Panc1 (cell line): Measurements from ENCODE around the gene MAML3. TPM values are rescaled to one million over a fixed set of nuclear protein-coding genes. Genes with fewer than 3 reads are reported as not detected.

Experiments used
- ATAC-seq: fragments of 200-7000 bp; cut with Tn5 transposase; 2 replicates; pipeline ENCODE4 v1.9.1; 2020; ENCODE audit warnings: mild to moderate bottlenecking, moderate library complexity
- BruUV-seq: library from RNA; stranded (reverse); fragments of 400-500 nt; replicated peaks from 2 replicates; lab custom pipeline; 2021; lab: Mats Ljungman, UMichigan
- CTCF ChIA-PET: fragments of 300-600 bp; sonication (Branson Sonifier 250); formaldehyde crosslinking; loops from one replicate; lab custom pipeline; 2022; ENCODE audit warnings: antibody characterized with exemption; lab: Charles Lee
- POLR2A ChIA-PET: fragments of 300-600 bp; sonication (Branson Sonifier 250); formaldehyde crosslinking; loops from one replicate; lab custom pipeline; 2022; ENCODE audit warnings: antibody characterized with exemption; lab: Charles Lee
- DNase-seq: peaks from one replicate; pipeline ENCODE4 v3.0.0-alpha.2; 2010; ENCODE audit warnings: low read depth, low spot score
- H3K27ac ChIP-seq: 2 replicates; pipeline ENCODE4 v1.5.1; 2011; ENCODE audit warnings: mild to moderate bottlenecking, low read length, inconsistent platforms
- H3K27me3 ChIP-seq: fragments of 200-500 bp; sonication (Bioruptor generic); 2 replicates; pipeline ENCODE4 v1.6.0; 2014; ENCODE audit warnings: low read length, inconsistent platforms; ENCODE audit not compliant: control insufficient read depth, insufficient read depth
- H3K36me3 ChIP-seq: fragments of 200-500 bp; sonication (Bioruptor generic); 2 replicates; pipeline ENCODE4 v1.5.1; 2014; ENCODE audit warnings: inconsistent platforms, mild to moderate bottlenecking, low read length, moderate library complexity; ENCODE audit not compliant: control insufficient read depth, insufficient read depth
- H3K4me1 ChIP-seq: 2 replicates; pipeline ENCODE4 v1.5.1; 2011; ENCODE audit warnings: inconsistent platforms, mild to moderate bottlenecking, low read length, moderate library complexity; ENCODE audit not compliant: control insufficient read depth, insufficient read depth
- H3K4me3 ChIP-seq, 2 experiments: 2 replicates each; pipeline ENCODE4 v1.5.1; 2011 to 2012; ENCODE audit warnings: low read depth in 2 of 2, low read length in 2 of 2, mild to moderate bottlenecking in 2 of 2, inconsistent platforms in 1 of 2, moderate library complexity in 1 of 2
- H3K9me3 ChIP-seq: fragments of 200-500 bp; sonication (Bioruptor generic); 2 replicates; pipeline ENCODE4 v1.5.1; 2014; ENCODE audit warnings: low read depth, mild to moderate bottlenecking, inconsistent platforms, low read length, moderate library complexity; ENCODE audit not compliant: control insufficient read depth, insufficient read depth
- TCF7L2 ChIP-seq: IDR thresholded peaks from 2 replicates; pipeline ENCODE4 v1.6.1; 2011; ENCODE audit warnings: mild to moderate bottlenecking, low read depth, low read length, inconsistent platforms
- in situ Hi-C: cut with HindIII; loops from 2 replicates; pipeline ENCODE4 v1.10.0; 2016; ENCODE audit warnings: low sequenced_read_pairs, low pct_unique_long_range_greater_than_20kb
- intact Hi-C: fragments of 100-400 bp; cut with micrococcal nuclease; formaldehyde crosslinking; loops from one replicate; pipeline ENCODE4 v1.10.0; 2022; ENCODE audit not compliant: unreplicated experiment
- total RNA-seq: library from RNA; stranded (reverse); gene quantifications from one replicate; pipeline ENCODE4 v1.2.1, GENCODE V29; 2021; ENCODE audit not compliant: unreplicated experiment
- TF ChIP-seq, protein P1 (sequence below): fragments of 450-650 bp; IDR thresholded peaks from 2 replicates; pipeline ENCODE4 v1.5.1; 2017; ENCODE audit warnings: mild to moderate bottlenecking
- TF ChIP-seq, protein P2 (sequence below), 2 experiments: IDR thresholded peaks; 2 replicates each; pipeline ENCODE4 v1.6.1; 2011 to 2012; ENCODE audit warnings: low read depth in 2 of 2, control low read depth in 1 of 2, low read length in 1 of 2, mild to moderate bottlenecking in 1 of 2, moderate library complexity in 1 of 2; ENCODE audit not compliant: insufficient read depth in 1 of 2

Gene MAML3
- total RNA-seq, 1 experiment from 2014 or later = 7.7 TPM

DNA sequence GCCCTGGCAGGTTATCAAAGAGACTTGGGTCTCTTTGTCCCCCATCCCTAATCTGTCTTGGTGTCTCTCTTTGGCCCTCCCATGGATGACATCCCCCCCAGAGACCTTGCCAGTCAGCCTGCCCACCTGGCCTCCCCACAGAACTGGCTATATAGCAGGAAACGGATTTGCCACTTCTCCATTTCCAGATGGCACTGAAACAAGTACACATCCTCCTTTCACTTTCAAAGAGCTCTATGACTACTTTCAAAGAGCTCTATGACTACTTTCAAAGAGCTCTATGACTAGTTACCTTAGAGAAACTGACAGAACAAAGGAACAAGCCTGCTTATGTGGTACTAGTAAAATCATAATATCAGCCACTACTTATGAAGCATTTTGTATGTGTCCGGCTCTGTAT lies 175.3 kb downstream of the MAML3 start:
- CTCF ChIA-PET = no interaction called here
- H3K27ac ChIP-seq = no peak overlapping the region
- no peak overlapping the region for H3K4me3 ChIP-seq
- H3K36me3 ChIP-seq = no peaks in the 10 kb centered on the region
- no peaks in the 10 kb centered on the region for H3K9me3 ChIP-seq
- POLR2A ChIA-PET = interaction anchor here (0.6 kb wide), 1 partner anchor 45 kb away, joined by 3 read pairs; no protein-coding TSS in a partner anchor
- no peaks in the 10 kb centered on the region for H3K4me1 ChIP-seq
- TF ChIP-seq, protein P1, sequence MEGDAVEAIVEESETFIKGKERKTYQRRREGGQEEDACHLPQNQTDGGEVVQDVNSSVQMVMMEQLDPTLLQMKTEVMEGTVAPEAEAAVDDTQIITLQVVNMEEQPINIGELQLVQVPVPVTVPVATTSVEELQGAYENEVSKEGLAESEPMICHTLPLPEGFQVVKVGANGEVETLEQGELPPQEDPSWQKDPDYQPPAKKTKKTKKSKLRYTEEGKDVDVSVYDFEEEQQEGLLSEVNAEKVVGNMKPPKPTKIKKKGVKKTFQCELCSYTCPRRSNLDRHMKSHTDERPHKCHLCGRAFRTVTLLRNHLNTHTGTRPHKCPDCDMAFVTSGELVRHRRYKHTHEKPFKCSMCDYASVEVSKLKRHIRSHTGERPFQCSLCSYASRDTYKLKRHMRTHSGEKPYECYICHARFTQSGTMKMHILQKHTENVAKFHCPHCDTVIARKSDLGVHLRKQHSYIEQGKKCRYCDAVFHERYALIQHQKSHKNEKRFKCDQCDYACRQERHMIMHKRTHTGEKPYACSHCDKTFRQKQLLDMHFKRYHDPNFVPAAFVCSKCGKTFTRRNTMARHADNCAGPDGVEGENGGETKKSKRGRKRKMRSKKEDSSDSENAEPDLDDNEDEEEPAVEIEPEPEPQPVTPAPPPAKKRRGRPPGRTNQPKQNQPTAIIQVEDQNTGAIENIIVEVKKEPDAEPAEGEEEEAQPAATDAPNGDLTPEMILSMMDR = no peak
- TF ChIP-seq, protein P2, sequence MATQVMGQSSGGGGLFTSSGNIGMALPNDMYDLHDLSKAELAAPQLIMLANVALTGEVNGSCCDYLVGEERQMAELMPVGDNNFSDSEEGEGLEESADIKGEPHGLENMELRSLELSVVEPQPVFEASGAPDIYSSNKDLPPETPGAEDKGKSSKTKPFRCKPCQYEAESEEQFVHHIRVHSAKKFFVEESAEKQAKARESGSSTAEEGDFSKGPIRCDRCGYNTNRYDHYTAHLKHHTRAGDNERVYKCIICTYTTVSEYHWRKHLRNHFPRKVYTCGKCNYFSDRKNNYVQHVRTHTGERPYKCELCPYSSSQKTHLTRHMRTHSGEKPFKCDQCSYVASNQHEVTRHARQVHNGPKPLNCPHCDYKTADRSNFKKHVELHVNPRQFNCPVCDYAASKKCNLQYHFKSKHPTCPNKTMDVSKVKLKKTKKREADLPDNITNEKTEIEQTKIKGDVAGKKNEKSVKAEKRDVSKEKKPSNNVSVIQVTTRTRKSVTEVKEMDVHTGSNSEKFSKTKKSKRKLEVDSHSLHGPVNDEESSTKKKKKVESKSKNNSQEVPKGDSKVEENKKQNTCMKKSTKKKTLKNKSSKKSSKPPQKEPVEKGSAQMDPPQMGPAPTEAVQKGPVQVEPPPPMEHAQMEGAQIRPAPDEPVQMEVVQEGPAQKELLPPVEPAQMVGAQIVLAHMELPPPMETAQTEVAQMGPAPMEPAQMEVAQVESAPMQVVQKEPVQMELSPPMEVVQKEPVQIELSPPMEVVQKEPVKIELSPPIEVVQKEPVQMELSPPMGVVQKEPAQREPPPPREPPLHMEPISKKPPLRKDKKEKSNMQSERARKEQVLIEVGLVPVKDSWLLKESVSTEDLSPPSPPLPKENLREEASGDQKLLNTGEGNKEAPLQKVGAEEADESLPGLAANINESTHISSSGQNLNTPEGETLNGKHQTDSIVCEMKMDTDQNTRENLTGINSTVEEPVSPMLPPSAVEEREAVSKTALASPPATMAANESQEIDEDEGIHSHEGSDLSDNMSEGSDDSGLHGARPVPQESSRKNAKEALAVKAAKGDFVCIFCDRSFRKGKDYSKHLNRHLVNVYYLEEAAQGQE (IDR thresholded peaks at IDR 0.05; ENCODE audit: insufficient read depth in 1 of 2, low read depth in 2 of 2, low read length in 1 of 2) = no peak
- DNase-seq (no peak), ATAC-seq (no peak)
- no TSS peak for BruUV-seq
- no peaks in the 10 kb centered on the region for H3K27me3 ChIP-seq
- in situ Hi-C loops = no loop called here
- intact Hi-C loops = no loop called here

DNA sequence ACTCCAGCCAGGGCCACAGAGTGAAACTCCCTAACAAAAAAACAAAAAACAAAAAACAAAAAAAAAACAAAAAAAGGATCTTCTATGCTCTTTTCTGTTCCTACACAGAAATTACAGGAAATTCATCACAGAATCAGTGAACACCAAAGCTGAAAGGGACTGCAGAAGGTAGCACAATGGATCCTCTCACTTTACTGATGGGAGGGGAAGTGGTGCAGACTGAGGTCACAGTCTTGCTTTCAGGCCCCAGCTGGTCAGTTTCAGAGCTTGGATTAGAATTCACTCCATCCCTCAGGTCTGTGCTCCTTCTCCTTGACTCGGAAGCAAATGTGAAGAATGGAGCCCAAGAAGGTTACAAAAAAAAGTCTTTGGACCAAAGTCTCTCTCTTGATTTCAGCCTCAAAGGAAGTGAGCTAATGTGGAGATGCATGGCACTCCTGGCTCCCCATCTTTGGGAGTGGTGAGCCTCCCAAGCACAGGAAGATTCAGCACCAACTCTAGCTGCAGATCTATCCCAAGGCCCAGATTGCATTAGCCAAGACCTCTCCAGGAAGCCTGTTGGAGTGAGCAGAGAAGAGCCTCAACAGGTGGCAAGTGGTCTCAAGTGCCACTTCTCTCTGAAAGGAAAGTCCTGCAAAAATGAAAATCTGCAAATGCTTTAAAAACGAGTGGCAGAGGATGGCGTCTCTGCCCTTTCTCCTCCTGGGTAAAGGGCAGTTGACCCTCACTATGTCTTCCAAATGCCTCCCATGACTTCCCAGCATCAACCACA lies 176.0 kb downstream of the MAML3 start:
- Histone ChIP-seq H3K27ac (no peak overlapping the region), H3K36me3 (no peaks in the 10 kb centered on the region), H3K4me1 (no peaks in the 10 kb centered on the region), H3K4me3 (no peak overlapping the region), H3K27me3 (no peaks in the 10 kb centered on the region), H3K9me3 (no peaks in the 10 kb centered on the region)
- no TSS peak for BruUV-seq
- ATAC-seq (no peak), DNase-seq (no peak)
- in situ Hi-C loops = no loop called here
- TF ChIP-seq, protein P2 (IDR thresholded peaks at IDR 0.05; ENCODE audit: insufficient read depth in 1 of 2, low read depth in 2 of 2, low read length in 1 of 2) = no peak
- TF ChIP-seq, protein P1 = no peak
- no peak for TF ChIP-seq TCF7L2
- ChIA-PET POLR2A (no interaction called here), CTCF (no interaction called here)
- intact Hi-C loops = no loop called here
